Activated B cell treated with CpG ODN at 0.5 μM for 24 hours (primary cell): ENCODE data around the gene USH2A. TPM values are rescaled to one million over a fixed set of nuclear protein-coding genes. Genes with fewer than 3 reads are reported as not detected.

Experiments used
- ATAC-seq: fragments of 200-7000 bp; cut with Tn5 transposase; one replicate; pipeline ENCODE4 v1.10.0; 2021; ENCODE audit warnings: low read depth, mild to moderate bottlenecking, moderate library complexity
- CTCF ChIA-PET: fragments of 350-600 bp; sonication (Branson Sonifier 250); formaldehyde crosslinking; loops from one replicate; lab custom pipeline; 2021; ENCODE audit warnings: antibody characterized with exemption; lab: Charles Lee
- POLR2A ChIA-PET: fragments of 350-600 bp; sonication (Branson Sonifier 250); formaldehyde crosslinking; loops from one replicate; lab custom pipeline; 2021; ENCODE audit warnings: antibody characterized with exemption; lab: Charles Lee
- DNase-seq: peaks from one replicate; pipeline ENCODE4 v3.0.0; 2022
- H3K27ac Mint-ChIP-seq: one replicate; pipeline ENCODE4 v1.8.0; 2020; ENCODE audit warnings: mixed read lengths
- H3K27me3 Mint-ChIP-seq: one replicate; pipeline ENCODE4 v1.8.0; 2021; ENCODE audit warnings: mixed read lengths
- H3K36me3 Mint-ChIP-seq: one replicate; pipeline ENCODE4 v1.8.0; 2021; ENCODE audit warnings: low read depth, mixed read lengths
- H3K4me1 Mint-ChIP-seq: one replicate; pipeline ENCODE4 v1.8.0; 2021; ENCODE audit warnings: mixed read lengths
- H3K4me3 Mint-ChIP-seq: one replicate; pipeline ENCODE4 v1.8.0; 2020; ENCODE audit warnings: mild to moderate bottlenecking, mixed read lengths
- H3K9me3 Mint-ChIP-seq: one replicate; pipeline ENCODE4 v1.8.0; 2020; ENCODE audit warnings: mixed read lengths
- intact Hi-C: fragments of 100-400 bp; cut with micrococcal nuclease; formaldehyde crosslinking; loops from one replicate; pipeline ENCODE4 v1.15.1; 2024
- total RNA-seq: library from RNA; stranded (reverse); gene quantifications from 2 replicates; pipeline ENCODE4 v1.2.3, GENCODE V29; 2022
- TF ChIP-seq, protein P1 (sequence below): fragments of 200-600 bp; IDR thresholded peaks from one replicate; pipeline ENCODE4 v1.8.0; 2022; ENCODE audit warnings: antibody characterized with exemption, mild to moderate bottlenecking

USH2A gene
- total RNA-seq, 1 donor from 2014 or later: not detected

GRCh38 chr1:215718575-215719287, 704.5 kb downstream of the USH2A start:
- DNase-seq (no peak), ATAC-seq (no peak)
- ChIA-PET CTCF (no interaction called here), POLR2A (no interaction called here)
- H3K36me3 Mint-ChIP-seq: no peaks in the 10 kb centered on the region
- no peaks in the 10 kb centered on the region for H3K27me3 Mint-ChIP-seq
- no peak overlapping the region for H3K27ac Mint-ChIP-seq
- H3K4me3 Mint-ChIP-seq: no peak overlapping the region
- TF ChIP-seq, protein P1, sequence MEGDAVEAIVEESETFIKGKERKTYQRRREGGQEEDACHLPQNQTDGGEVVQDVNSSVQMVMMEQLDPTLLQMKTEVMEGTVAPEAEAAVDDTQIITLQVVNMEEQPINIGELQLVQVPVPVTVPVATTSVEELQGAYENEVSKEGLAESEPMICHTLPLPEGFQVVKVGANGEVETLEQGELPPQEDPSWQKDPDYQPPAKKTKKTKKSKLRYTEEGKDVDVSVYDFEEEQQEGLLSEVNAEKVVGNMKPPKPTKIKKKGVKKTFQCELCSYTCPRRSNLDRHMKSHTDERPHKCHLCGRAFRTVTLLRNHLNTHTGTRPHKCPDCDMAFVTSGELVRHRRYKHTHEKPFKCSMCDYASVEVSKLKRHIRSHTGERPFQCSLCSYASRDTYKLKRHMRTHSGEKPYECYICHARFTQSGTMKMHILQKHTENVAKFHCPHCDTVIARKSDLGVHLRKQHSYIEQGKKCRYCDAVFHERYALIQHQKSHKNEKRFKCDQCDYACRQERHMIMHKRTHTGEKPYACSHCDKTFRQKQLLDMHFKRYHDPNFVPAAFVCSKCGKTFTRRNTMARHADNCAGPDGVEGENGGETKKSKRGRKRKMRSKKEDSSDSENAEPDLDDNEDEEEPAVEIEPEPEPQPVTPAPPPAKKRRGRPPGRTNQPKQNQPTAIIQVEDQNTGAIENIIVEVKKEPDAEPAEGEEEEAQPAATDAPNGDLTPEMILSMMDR: no peak
- H3K4me1 Mint-ChIP-seq: no peaks in the 10 kb centered on the region
- H3K9me3 Mint-ChIP-seq: no peaks in the 10 kb centered on the region
- intact Hi-C loops: no loop called here

DNA sequence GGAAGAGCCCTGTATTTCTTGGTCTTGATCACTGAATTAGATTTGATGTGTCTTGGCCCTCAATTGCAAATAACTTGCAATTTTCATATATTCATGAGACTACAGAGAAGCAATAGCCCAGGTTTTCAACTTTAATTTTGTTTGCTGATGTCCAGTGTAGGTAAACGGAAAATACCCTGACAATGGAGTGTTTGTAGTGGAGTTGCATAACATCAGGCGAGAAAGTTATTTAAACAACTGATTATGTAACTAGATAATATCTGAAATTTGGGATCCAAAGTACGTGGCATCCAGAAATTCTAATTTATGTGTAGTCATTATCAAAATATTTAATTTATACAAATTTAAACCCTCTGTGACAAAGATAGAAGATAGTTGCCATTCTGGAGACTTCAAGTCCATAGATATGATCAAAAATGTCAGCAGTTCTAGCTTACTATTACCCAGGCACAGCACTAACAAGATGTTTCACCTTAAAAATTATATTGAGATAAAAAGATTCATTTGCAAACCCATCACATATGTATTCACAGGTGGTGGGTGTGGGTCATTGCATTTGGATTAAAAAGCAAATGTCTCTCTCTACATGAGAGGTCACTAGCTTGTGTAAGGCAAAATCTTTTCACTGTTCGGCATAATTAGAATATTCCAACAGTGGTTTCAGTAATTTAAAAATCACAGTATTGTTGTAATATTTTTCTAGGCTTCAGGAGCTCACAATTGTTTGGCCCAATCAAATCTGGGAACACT, 705.4 kb downstream of the USH2A start:
- ChIA-PET POLR2A (no interaction called here), CTCF (no interaction called here)
- H3K4me3 Mint-ChIP-seq: no peak overlapping the region
- intact Hi-C loops: no loop called here
- no peaks in the 10 kb centered on the region for H3K4me1 Mint-ChIP-seq
- DNase-seq (no peak), ATAC-seq (no peak)
- no peaks in the 10 kb centered on the region for H3K27me3 Mint-ChIP-seq
- no peaks in the 10 kb centered on the region for H3K36me3 Mint-ChIP-seq
- TF ChIP-seq, protein P1: no peak
- H3K27ac Mint-ChIP-seq: no peak overlapping the region
- H3K9me3 Mint-ChIP-seq: no peaks in the 10 kb centered on the region

DNA sequence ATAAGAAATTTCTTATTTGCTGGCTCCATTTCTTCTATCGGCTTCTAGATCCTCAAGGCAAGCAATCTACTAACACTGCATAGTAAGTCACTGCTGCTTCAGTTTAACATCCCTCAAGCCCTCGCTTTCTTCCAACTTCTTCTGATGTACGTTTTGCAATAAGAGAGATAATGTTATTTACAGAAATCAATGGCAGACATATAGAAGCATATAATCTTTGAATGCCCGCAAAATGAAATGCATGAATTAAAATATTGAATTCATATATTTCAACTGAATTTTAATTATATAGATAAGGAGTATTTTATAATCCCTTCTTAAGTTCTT, 712.4 kb downstream of the USH2A start:
- ATAC-seq: no peak
- H3K9me3 Mint-ChIP-seq: no peaks in the 10 kb centered on the region
- no peak overlapping the region for H3K4me3 Mint-ChIP-seq
- TF ChIP-seq, protein P1: no peak
- H3K27me3 Mint-ChIP-seq: no peaks in the 10 kb centered on the region
- intact Hi-C loops: no loop called here
- no peak overlapping the region for H3K27ac Mint-ChIP-seq
- ChIA-PET CTCF (no interaction called here), POLR2A (no interaction called here)
- no peaks in the 10 kb centered on the region for H3K36me3 Mint-ChIP-seq
- no peak for DNase-seq
- no peaks in the 10 kb centered on the region for H3K4me1 Mint-ChIP-seq

DNA sequence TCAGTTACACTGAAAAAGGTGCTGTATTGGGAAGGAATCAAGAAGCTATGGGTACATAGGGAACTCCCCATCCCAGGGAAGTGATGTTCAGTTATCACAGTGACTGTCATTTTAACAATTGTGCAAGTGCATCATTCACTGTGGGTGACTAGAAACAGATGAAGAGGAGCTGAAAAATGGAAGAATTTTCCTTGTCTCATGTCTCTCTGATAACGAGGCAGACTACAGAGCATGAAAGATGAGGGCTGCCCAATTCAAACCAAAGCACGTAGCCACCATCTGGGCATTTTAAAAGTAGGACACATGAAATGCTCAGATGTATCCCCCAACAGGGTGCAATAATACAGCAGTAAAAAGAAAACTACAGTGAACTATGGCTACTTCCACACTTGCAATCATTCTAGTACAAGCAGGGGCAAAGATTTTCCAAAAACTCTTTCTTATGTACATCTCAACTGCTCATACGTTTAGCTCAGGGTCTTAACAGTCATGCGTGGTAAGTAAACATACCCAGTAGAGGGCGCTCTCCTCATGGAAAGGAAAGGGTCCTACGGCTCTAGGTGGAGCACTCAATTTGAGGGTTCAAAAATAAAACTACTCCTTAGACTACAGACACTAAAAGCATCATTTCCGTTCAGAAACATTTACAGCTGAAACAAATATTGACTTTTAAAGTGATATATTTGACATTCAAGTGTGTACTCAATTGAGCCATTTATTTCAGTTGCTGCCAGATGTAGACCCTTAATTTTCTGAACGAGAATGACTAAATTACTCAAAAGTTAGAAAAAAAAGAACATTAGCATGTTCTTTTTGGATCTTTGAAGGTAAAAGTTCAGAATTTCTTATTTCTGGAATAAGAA, 713.0 kb downstream of the USH2A start:
- DNase-seq: no peak

More for the DNA sequence above, 713.0 kb downstream of the USH2A start:
- Mint-ChIP-seq H3K36me3 (no peaks in the 10 kb centered on the region), H3K4me3 (no peak overlapping the region), H3K27me3 (no peaks in the 10 kb centered on the region), H3K9me3 (no peaks in the 10 kb centered on the region), H3K4me1 (no peaks in the 10 kb centered on the region), H3K27ac (no peak overlapping the region)
- CTCF ChIA-PET: no interaction called here
- intact Hi-C loops: no loop called here
- POLR2A ChIA-PET: no interaction called here
- ATAC-seq: no peak
- TF ChIP-seq, protein P1: no peak
